ENCODE data around the gene CAMKV. TPM values are rescaled to one million over a fixed set of nuclear protein-coding genes. Genes with fewer than 3 reads are reported as not detected.
"Not testable (repeated sequence)": the region's sequence is repeated elsewhere in the genome, so short reads cannot be mapped to it uniquely, and the experiment has no call there.

The CAMKV gene
- not detected for polyA plus RNA-seq (ENCODE audit: low read depth in 6 of 6)

- peak; percentile 37 for DNase-seq
- Mint-ChIP-seq H3K4me1 (peaks cover 0 to 7% (median 0%) of the 10 kb centered on the region in 3 donors), H3K36me3 (no peaks in the 10 kb centered on the region), H3K9me3 (peaks cover 0 to 1% (median 0%) of the 10 kb centered on the region in 7 donors), H3K4me3 (peak within 1 kb of the TSS in 7 of 8 donors; percentile 52 to 82 (median 66)), H3K27ac (no peak within 1 kb of the TSS), H3K27me3 (peaks cover 23 to 68% (median 53%) of the 10 kb centered on the region in 3 donors)
- peak; percentile 74 to 78 for ATAC-seq (ENCODE audit: low read depth in 2 of 2)
Observed at GRCh38 chr3:49869525-49870126, at the start of gene CAMKV. Gene CAMKV, minus strand, starts transcription at chr3:49869906. Its CDS starts 7,518 bp downstream, at chr3:49862388.

GRCh38 chr3:49917806-49918590 lies 48.3 kb upstream of the CAMKV start:
- H3K36me3 Mint-ChIP-seq; H3K9me3 Mint-ChIP-seq; H3K4me3 Mint-ChIP-seq; H3K27me3 Mint-ChIP-seq; ATAC-seq (ENCODE audit: low read depth in 2 of 2); H3K4me1 Mint-ChIP-seq; DNase-seq: not testable (repeated sequence)
- peak overlapping the region in 1 of 6 donors; percentile 50 for H3K27ac Mint-ChIP-seq

GRCh38 chr3:49916686-49917085 lies 47.0 kb upstream of the CAMKV start:
- Mint-ChIP-seq H3K27me3 (no peaks in the 10 kb centered on the region), H3K4me3 (no peak overlapping the region), H3K36me3 (peaks cover 0 to 8% of the 10 kb centered on the region in 2 donors), H3K27ac (no peak overlapping the region), H3K4me1 (peaks cover 0 to 4% (median 0%) of the 10 kb centered on the region in 3 donors), H3K9me3 (peaks cover 0 to 2% (median 0%) of the 10 kb centered on the region in 7 donors)
- no peak for DNase-seq
- no peak for ATAC-seq (ENCODE audit: low read depth in 2 of 2)

GRCh38 chr3:49914906-49915305 lies 45.2 kb upstream of the CAMKV start:
- H3K27me3 Mint-ChIP-seq, result no peaks in the 10 kb centered on the region
- H3K9me3 Mint-ChIP-seq, result peaks cover 0 to 2% (median 0%) of the 10 kb centered on the region in 7 donors
- H3K27ac Mint-ChIP-seq, result peak overlapping the region in 1 of 6 donors; percentile 12
- H3K4me3 Mint-ChIP-seq, result no peak overlapping the region
- H3K4me1 Mint-ChIP-seq, result peaks cover 0 to under 1% (median 0%) of the 10 kb centered on the region in 3 donors
- peaks cover 3 to 18% of the 10 kb centered on the region in 2 donors for H3K36me3 Mint-ChIP-seq
- no peak for ATAC-seq (ENCODE audit: low read depth in 2 of 2)
- no peak for DNase-seq

GRCh38 chr3:49912881-49913281 lies 43.2 kb upstream of the CAMKV start:
- Mint-ChIP-seq H3K36me3 (peaks cover 4 to 19% of the 10 kb centered on the region in 2 donors), H3K27me3 (no peaks in the 10 kb centered on the region), H3K4me1 (no peaks in the 10 kb centered on the region), H3K4me3 (no peak overlapping the region), H3K27ac (no peak overlapping the region), H3K9me3 (peaks cover 0 to 2% (median 0%) of the 10 kb centered on the region in 7 donors)
- no peak for ATAC-seq (ENCODE audit: low read depth in 2 of 2)
- DNase-seq, result no peak

GRCh38 chr3:49911611-49912010 lies 41.9 kb upstream of the CAMKV start:
- Mint-ChIP-seq H3K27ac (peak overlapping the region in 1 of 6 donors; percentile 33), H3K36me3 (peaks cover 4 to 19% of the 10 kb centered on the region in 2 donors)
- ATAC-seq (ENCODE audit: low read depth in 2 of 2), result no peak

GRCh38 chr3:49911124-49911420 lies 41.4 kb upstream of the CAMKV start:
- H3K27me3 Mint-ChIP-seq, result no peaks in the 10 kb centered on the region
- H3K36me3 Mint-ChIP-seq, result peaks cover 4 to 19% of the 10 kb centered on the region in 2 donors
- no peaks in the 10 kb centered on the region for H3K9me3 Mint-ChIP-seq
- no peak for ATAC-seq (ENCODE audit: low read depth in 2 of 2)
- no peak overlapping the region for H3K27ac Mint-ChIP-seq
- DNase-seq, result no peak
- peaks cover 10 to 15% (median 10%) of the 10 kb centered on the region in 3 donors for H3K4me1 Mint-ChIP-seq
- H3K4me3 Mint-ChIP-seq, result no peak overlapping the region

More at GRCh38 chr3:49911611-49912010, 41.9 kb upstream of the CAMKV start:
- Mint-ChIP-seq H3K9me3 (peaks cover 0 to 2% (median 0%) of the 10 kb centered on the region in 7 donors), H3K4me1 (peaks cover 5 to 10% (median 6%) of the 10 kb centered on the region in 3 donors), H3K4me3 (no peak overlapping the region), H3K27me3 (no peaks in the 10 kb centered on the region)
- no peak for DNase-seq

- ATAC-seq (ENCODE audit: low read depth in 2 of 2), result no peak
- H3K4me3 Mint-ChIP-seq, result no peak overlapping the region
- H3K27me3 Mint-ChIP-seq, result no peaks in the 10 kb centered on the region
- no peak overlapping the region for H3K27ac Mint-ChIP-seq
- no peaks in the 10 kb centered on the region for H3K9me3 Mint-ChIP-seq
- peaks cover 4 to 19% of the 10 kb centered on the region in 2 donors for H3K36me3 Mint-ChIP-seq
- peaks cover 15 to 20% (median 15%) of the 10 kb centered on the region in 3 donors for H3K4me1 Mint-ChIP-seq
- DNase-seq, result no peak
Observed at GRCh38 chr3:49910409-49911123, 40.9 kb upstream of the CAMKV start.

- H3K36me3 Mint-ChIP-seq, result peaks cover 4 to 19% of the 10 kb centered on the region in 2 donors
- no peak overlapping the region for H3K27ac Mint-ChIP-seq
- no peak for DNase-seq
- no peak for ATAC-seq (ENCODE audit: low read depth in 2 of 2)
- H3K4me1 Mint-ChIP-seq, result peaks cover 23 to 32% (median 29%) of the 10 kb centered on the region in 3 donors
- no peak overlapping the region for H3K4me3 Mint-ChIP-seq
- no peaks in the 10 kb centered on the region for H3K27me3 Mint-ChIP-seq
- no peaks in the 10 kb centered on the region for H3K9me3 Mint-ChIP-seq
Observed at GRCh38 chr3:49908373-49909199, 38.9 kb upstream of the CAMKV start.

- H3K4me3 Mint-ChIP-seq, result peak overlapping the region; percentile 55 to 88 (median 70)
Observed at GRCh38 chr3:49906073-49906743, 36.5 kb upstream of the CAMKV start.

GRCh38 chr3:49904448-49904847 lies 34.7 kb upstream of the CAMKV start:
- not testable (repeated sequence) for H3K36me3 Mint-ChIP-seq; H3K27me3 Mint-ChIP-seq; ATAC-seq (ENCODE audit: low read depth in 2 of 2); DNase-seq; H3K9me3 Mint-ChIP-seq
- Mint-ChIP-seq H3K4me1 (peaks cover 26 to 32% (median 29%) of the 10 kb centered on the region in 3 donors), H3K27ac (peak overlapping the region in 3 of 6 donors; percentile 37 to 90 (median 68)), H3K4me3 (peak overlapping the region; percentile 47 to 93 (median 82))

More at GRCh38 chr3:49906073-49906743, 36.5 kb upstream of the CAMKV start:
- DNase-seq (peak; percentile 34), ATAC-seq (ENCODE audit: low read depth in 2 of 2) (peak; percentile 38 to 48)
- H3K27me3 Mint-ChIP-seq, result no peaks in the 10 kb centered on the region
- peaks cover 4 to 11% of the 10 kb centered on the region in 2 donors for H3K36me3 Mint-ChIP-seq
- H3K27ac Mint-ChIP-seq, result peak overlapping the region; percentile 2 to 93 (median 75)
- H3K9me3 Mint-ChIP-seq, result no peaks in the 10 kb centered on the region
- H3K4me1 Mint-ChIP-seq, result peaks cover 26 to 32% (median 29%) of the 10 kb centered on the region in 3 donors
